GM21367 (cell line): ENCODE measurements around the gene HNRNPL.
"Not testable (repeated sequence)": the region's sequence is repeated elsewhere in the genome, so short reads cannot be mapped to it uniquely, and the experiment has no call there.

Experiments used
- ATAC-seq: cut with Tn5 transposase; IDR thresholded peaks from one replicate; pipeline ENCODE4 v1.9.1; 2021; ENCODE audit not compliant: unreplicated experiment

The HNRNPL gene

DNA sequence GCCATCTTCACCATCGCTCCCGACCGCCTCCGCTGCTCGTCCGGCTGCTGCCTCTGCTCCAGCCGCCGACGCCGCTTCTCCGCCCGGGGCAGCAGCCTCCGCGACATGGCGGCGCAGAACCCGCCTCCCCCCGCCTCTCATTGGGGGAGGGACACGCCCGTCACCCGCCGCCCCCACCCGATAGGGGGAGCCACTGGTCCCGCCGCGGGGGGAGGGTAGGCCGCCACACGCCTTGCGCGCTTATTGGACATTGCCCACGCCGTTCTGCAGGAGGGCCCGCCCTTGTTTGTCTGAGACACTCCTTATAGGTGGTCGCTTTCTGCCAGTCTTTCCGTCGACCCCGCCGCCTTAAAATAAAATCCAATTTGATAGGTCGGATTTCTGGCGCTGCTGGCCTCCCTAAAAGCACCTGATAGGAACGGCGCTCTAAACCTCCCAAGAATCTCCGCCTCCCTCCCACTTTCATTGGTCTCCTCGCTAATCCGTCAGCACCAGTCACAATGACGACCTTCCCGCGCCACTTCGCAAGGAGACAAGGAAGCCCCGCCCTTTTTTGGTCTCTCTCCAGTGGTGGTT lies at the start of gene HNRNPL:
TSS of gene HNRNPL (minus strand) at position 127 of the 576 bp plus-strand sequence. CDS start at position 107, 20 bp downstream.
- peak; percentile 35 for ATAC-seq

DNA sequence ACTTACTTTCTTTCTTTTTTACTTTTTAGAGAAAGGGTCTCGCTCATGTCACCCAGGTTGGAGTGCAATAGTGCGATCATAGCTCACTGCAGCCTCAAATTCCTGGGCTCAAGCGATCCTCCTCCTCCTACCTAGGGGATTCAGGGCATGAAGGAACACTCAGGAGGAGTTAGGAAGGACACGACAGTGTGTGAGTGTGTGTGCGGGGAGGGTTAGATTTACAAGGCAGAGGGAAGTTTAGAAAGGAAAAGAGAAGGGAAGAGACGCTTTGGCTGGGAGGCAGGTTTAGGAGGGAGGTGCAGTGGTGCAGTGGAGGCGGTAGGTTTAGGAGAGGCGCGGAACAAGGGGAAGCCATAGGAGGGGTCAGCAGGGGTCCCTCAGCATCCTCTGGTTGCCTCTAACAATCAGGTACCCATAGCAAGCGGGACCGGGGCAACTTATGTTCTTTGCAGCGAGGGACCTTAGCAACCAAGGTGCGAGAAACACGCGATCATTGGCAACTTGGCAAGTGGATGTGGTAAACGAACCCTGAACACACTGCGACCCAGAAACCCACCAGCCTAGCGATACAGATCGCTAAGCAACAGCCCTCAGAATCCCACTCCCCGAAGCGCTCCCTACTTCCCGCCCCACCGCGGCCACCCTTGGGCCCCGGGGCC lies 49.1 kb upstream of the HNRNPL start:
- no peak for ATAC-seq

DNA sequence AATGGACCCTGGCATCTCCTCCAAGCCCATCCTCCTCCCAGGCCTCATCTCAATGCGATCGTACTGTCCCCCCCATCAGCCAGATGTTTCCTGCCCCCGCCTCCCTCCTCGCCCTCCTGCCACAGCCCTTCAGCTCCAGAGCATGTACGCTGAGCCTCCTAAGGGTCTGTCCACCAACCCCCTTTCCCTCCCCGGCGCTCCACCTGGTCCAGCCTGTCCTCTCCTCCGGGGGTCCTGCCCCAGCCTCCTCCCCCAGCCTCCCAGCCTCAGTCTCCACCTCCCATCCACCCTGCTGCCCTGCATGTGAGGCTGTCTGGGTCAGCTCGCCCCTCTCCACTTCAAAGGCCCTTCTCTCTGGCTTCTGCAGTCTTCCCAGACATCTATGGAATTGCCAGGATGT lies 45.2 kb upstream of the HNRNPL start:
- no peak for ATAC-seq

DNA sequence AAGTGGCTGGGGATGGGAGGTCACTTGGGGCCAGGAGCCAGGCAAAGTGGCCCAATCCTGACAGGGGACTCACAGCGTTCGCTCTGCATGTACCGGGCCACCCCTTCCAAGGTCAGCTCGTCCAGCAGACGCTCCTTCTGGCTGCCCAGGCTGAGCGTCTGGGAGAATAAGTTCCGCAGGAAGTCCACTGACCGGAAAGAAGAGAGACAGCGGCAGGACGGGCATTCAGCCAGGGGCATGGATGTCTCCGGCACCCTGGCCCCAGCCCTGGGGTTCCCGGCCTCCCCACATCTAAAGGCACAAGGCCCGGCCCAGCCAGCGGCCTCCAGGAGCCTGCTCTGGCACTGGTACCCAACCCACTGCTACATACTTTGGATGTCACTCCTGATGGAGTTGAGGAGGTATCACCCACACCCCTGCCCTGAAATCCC lies 43.6 kb upstream of the HNRNPL start:
- ATAC-seq: no peak

DNA sequence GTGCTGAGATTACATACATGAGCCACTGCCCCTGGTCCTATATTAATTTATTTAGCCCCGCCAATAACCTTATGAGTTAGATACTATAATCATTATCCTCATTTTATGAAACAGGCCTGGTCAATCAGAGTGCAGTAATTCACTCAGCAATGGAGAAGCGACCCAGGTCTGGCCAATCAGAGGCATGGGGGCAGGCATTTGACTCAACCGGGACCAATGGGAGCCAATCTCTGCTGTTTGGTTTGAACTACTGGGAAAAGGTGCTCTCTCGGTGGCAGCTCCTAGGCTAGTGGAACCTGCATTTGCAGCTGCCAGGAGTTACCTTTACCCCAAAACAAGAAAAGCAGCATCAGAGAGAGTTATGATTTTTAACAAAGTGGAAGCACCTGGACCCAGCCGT lies 43.1 kb upstream of the HNRNPL start:
- ATAC-seq: no peak

- ATAC-seq: no peak
These were observed 42.0 kb upstream of the HNRNPL start for GRCh38 chr19:38891771-38892170.

DNA sequence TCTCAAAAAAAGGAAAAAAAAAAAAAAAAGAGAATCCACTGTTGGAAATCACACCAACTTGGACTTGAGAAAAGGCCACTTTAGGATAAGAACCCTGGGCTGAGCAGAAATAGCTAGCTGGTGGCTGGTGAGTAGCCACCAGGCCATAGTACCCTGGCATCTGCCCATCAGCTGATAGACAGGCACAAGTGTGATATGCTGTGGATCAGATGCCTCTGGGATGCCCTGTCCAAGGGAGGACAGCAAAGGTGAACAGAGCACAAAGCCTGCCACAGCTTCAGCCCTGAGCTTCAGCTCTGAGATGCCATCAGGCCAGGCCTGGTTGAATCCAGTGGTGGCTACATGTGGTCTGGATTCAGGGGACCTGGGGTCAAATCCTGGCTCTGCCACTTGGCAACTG lies 40.9 kb upstream of the HNRNPL start:
- ATAC-seq: no peak

DNA sequence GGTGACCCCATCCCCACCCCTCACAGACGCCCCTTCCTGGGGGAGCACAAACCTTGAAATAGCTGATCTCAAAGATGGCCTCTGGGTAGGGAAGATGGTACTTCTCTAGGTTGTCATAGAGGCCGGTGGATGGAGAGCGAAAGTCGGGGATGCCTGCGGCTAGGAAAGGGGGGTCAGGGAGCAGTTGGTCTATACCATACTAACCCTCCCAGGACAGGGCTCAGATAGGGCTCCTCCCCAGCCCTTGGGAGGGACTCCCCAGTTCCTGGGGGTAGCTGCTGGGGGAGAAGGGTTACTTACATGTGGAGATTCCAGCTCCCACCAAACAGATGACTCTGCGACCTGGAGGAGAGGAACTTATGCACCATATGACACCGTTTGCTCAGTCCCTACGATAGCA lies 40.0 kb upstream of the HNRNPL start:
- no peak for ATAC-seq

DNA sequence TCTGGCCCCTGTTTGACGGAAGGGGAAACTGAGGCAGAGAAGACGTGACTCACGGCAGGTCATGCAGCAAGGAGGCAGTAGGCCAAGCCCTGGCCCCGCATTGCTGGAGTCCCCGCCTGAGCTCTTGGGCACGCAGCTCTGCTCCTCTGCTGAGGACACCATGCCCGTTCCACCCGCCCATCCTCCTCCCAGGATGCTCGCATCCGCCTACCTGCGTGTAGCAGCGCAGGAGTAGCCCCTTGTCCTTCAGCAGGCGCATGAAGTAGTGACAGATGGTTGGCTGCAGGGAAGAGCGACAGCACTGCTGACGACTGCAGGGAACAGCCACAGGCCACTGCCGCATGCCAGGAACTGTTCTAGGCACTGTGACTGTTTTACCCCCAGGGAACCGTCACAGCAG lies 39.1 kb upstream of the HNRNPL start:
- ATAC-seq: no peak

DNA sequence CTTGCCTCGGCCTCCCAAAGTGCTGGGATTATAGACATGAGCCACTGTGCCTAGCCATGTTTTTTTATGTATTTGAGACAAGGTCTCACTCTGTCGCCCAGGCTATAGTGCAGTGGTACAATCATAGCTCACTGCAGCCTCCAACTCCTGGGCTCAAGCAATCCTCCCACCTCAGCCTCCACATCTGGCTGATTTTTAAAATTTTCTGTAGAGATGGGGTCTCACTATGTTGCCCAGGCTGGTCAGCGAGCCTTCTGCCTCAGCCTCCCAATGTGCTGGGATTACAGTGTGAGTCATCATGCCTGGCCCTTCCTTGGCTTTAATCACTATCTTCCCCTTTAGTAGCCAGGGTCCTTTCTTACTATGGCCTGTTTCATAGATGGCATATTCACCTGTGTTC lies 34.9 kb upstream of the HNRNPL start:
- not testable (repeated sequence) for ATAC-seq

DNA sequence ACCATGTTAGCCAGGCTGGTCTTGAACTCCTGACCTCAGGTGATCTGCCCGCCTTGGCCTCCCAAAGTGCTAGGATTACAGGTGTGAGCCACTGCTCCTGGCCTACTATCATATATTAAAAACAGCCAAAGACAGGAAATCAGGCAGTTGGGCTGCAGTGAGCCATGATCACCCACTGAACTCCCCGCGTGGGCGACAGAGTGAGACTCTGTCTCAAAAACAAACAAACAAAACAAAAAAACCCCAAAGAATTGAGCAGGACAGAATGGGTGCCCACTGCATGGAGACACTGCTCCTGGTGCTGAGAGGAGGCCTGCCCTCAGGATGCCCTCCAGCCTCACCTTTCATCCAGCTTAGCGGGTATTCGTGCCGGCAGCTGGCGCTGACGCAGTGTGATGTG lies 33.5 kb upstream of the HNRNPL start:
- no peak for ATAC-seq

DNA sequence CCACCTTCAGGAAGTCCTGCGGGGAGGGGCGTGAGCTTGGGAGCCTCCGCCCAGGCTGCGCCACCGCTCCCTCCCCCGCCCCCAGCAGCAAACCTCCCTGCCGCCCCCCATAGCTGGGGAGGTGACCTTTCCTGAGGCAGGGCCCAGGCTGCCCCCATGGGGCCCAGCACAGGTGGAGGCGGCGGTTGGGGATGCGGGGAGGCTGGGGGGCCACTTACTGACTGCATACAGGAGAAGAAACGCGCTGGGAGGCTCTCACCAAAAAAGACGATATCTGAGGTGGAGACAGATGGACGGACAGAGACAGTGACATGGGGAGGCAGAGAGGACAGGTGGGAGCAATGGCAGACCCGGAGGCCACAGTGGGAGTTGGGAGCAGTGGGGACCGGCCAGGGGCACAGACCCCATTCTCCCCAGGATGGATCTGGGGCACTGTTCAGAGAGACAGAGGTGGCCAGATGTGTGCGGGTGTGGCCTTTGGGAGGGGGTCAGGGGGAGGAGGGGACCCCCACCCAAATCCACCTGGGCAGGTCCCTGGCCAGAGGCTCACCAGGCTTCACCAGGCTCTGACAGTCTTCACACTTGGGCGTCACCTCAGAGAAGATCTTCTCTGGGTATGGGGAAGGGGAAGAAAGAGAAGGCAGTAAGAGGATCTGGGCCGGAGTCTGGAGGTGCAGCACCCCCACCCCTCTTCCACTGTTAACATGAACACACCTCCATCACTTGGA lies 31.3 kb upstream of the HNRNPL start:
- no peak for ATAC-seq

- ATAC-seq: no peak
These were observed 30.5 kb upstream of the HNRNPL start for GRCh38 chr19:38880076-38880881.

DNA sequence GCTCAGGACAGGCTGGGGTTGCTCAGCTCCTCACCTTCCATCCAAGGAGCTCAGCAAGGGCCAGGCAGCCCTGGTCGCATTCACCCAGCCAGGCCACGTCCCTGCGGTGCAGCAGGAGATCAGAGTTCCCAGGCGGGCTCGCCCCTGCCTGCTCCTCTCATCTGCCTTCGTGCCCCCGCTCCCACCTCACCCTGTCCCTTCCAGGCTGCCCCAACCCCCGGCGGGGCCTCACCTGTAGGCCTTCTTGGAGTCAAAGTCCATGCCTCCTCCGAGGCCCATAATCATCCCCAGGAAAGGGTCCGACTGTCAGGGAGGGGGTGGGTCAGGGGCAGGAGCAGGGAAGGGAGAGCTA lies 29.6 kb upstream of the HNRNPL start:
- no peak for ATAC-seq

GRCh38 chr19:38878575-38879399 lies 29.0 kb upstream of the HNRNPL start:
- no peak for ATAC-seq

DNA sequence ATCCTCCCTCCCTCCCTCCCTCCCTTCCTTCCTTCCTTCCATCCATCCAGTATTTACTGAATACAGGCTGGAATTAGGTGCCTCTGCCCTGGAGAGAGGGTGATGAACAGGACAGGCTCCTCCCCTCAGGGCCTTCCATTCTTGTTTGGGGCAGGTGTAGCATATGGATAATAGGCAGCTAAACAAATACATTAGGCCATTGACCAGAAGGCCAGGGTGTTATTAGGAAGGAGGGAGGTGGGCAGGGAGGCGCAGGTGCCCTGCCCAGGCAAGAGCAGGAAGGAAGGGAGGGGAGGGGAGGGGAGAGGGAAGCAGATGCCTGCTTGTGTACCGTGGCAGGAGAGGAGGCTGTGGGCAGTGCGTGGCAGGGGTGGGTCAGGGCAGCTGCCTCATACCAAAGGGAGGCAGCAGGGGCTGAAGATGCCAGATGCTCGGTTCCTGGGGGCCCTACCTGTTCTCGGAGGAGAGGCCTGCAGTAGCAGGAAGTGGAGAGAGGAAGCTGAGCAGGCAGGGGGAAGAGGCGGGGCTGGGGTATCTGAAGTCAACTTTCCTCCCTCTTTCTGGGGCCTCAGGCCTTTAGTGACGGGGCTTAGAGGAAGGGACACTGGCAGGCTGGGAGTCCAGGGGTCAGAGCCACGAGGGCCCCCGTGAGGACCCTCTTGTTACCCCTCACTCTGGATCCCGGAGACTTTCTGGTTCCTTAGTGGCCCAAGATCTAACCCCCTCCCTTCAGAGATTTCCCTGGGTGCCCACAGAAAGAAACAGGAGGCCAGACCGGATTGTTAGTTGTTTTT lies 28.2 kb upstream of the HNRNPL start, which contains the start of gene RINL:
TSS of gene RINL (minus strand) at position 495 of the 794 bp plus-strand sequence. CDS start 1,533 bp downstream, outside the sequence.
- ATAC-seq: no peak

- ATAC-seq: no peak
These were observed 26.0 kb upstream of the HNRNPL start for GRCh38 chr19:38875656-38876395.

DNA sequence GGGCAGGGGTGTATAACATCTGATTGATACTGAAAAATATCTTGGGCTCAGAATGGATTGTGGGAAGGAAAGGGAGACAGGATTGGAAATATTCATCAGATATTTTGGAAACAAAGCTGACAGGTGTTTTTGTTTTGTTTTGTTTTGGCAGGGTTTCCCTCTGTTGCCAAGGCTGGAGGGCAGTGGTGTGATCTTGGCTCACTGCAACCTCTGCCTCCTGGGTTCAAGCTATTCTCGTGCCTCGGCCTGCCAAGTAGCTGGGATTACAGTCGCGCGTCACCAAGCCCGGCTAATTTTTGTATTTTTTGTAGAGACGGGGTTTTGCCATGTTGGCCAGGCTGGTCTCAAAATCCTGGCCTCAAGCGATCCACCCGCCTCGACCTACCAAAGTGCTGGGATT lies 23.6 kb upstream of the HNRNPL start:
- ATAC-seq: not testable (repeated sequence)

DNA sequence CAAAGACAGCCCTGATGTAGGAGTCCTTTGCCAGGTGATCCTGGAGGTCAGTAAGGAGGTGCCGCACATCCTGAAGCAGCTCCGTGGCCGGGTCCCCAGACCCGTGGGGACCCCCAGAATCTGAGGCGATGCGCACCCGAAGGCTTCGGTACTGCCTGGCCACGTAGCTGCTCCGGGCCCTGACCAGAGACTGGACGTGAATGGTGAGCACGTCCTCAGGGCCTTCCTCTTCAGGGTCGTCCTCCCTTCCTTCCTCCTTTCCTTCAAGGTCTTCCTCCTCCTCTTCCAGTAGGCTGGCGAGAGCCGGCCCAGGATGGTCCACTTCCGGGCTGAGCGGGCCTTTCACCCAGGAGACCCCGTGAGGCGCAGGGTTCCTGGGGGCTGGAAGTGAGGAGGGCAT lies 20.8 kb upstream of the HNRNPL start:
- ATAC-seq: no peak
